Measurements from ENCODE around the gene IL1RAPL2.

Gene IL1RAPL2

GRCh38 chrX:105515561-105515960, 949.6 kb downstream of the IL1RAPL2 start:
- TF ChIP-seq EZH2 (IDR thresholded peaks at IDR 0.05) (no peak), FOXP2 (optimal IDR thresholded peaks at IDR 0.05; ENCODE audit: control extremely low read depth, extremely low read length, insufficient read depth) (no peak)
- Histone ChIP-seq H3K9me3 (ENCODE audit: low read depth, low read length) (no peaks in the 10 kb centered on the region), H3K9ac (ENCODE audit: insufficient read length) (no peak overlapping the region), H3K36me3 (ENCODE audit: insufficient read depth, low read length) (no peaks in the 10 kb centered on the region), H3K27ac (no peak overlapping the region), H3K4me3 (no peak overlapping the region)
- no peak for DNase-seq (ENCODE audit: low read depth, low spot score)

- Histone ChIP-seq H3K36me3 (ENCODE audit: insufficient read depth, low read length) (no peaks in the 10 kb centered on the region), H3K4me3 (no peak overlapping the region), H3K27ac (no peak overlapping the region), H3K9ac (ENCODE audit: insufficient read length) (no peak overlapping the region), H3K9me3 (ENCODE audit: low read depth, low read length) (no peaks in the 10 kb centered on the region)
- no peak for DNase-seq (ENCODE audit: low read depth, low spot score)
- TF ChIP-seq POLR2AphosphoS5 (IDR thresholded peaks at IDR 0.05; ENCODE audit: borderline replicate concordance, low read depth, low read length) (no peak), FOXP2 (optimal IDR thresholded peaks at IDR 0.05; ENCODE audit: control extremely low read depth, extremely low read length, insufficient read depth) (no peak), EZH2 (IDR thresholded peaks at IDR 0.05) (no peak)
Measured at GRCh38 chrX:105526431-105526830, 960.4 kb downstream of the IL1RAPL2 start.

- no peaks in the 10 kb centered on the region for H3K36me3 ChIP-seq (ENCODE audit: insufficient read depth, low read length)
- no peaks in the 10 kb centered on the region for H3K9me3 ChIP-seq (ENCODE audit: low read depth, low read length)
- H3K9ac ChIP-seq (ENCODE audit: insufficient read length) = no peak overlapping the region
- TF ChIP-seq FOXP2 (optimal IDR thresholded peaks at IDR 0.05; ENCODE audit: control extremely low read depth, extremely low read length, insufficient read depth) (no peak), POLR2AphosphoS5 (IDR thresholded peaks at IDR 0.05; ENCODE audit: borderline replicate concordance, low read depth, low read length) (no peak), EZH2 (IDR thresholded peaks at IDR 0.05) (no peak)
- no peak overlapping the region for H3K27ac ChIP-seq
- H3K4me3 ChIP-seq = no peak overlapping the region
- no peak for DNase-seq (ENCODE audit: low read depth, low spot score)
Measured at GRCh38 chrX:105527759-105528158, 961.8 kb downstream of the IL1RAPL2 start.

GRCh38 chrX:105533951-105534350, 968.0 kb downstream of the IL1RAPL2 start:
- Histone ChIP-seq H3K9me3 (ENCODE audit: low read depth, low read length) (no peaks in the 10 kb centered on the region), H3K4me3 (no peak overlapping the region), H3K27ac (no peak overlapping the region), H3K9ac (ENCODE audit: insufficient read length) (no peak overlapping the region), H3K36me3 (ENCODE audit: insufficient read depth, low read length) (no peaks in the 10 kb centered on the region)
- no peak for TF ChIP-seq EZH2 (IDR thresholded peaks at IDR 0.05)
- TF ChIP-seq POLR2AphosphoS5 (IDR thresholded peaks at IDR 0.05; ENCODE audit: borderline replicate concordance, low read depth, low read length) = no peak
- TF ChIP-seq FOXP2 (optimal IDR thresholded peaks at IDR 0.05; ENCODE audit: control extremely low read depth, extremely low read length, insufficient read depth) = no peak
- no peak for DNase-seq (ENCODE audit: low read depth, low spot score)

GRCh38 chrX:105543283-105543682, 977.3 kb downstream of the IL1RAPL2 start:
- no peaks in the 10 kb centered on the region for H3K36me3 ChIP-seq (ENCODE audit: insufficient read depth, low read length)
- no peak for DNase-seq (ENCODE audit: low read depth, low spot score)
- no peak for TF ChIP-seq EZH2 (IDR thresholded peaks at IDR 0.05)
- no peak for TF ChIP-seq POLR2AphosphoS5 (IDR thresholded peaks at IDR 0.05; ENCODE audit: borderline replicate concordance, low read depth, low read length)
- TF ChIP-seq FOXP2 (optimal IDR thresholded peaks at IDR 0.05; ENCODE audit: control extremely low read depth, extremely low read length, insufficient read depth) = no peak
- H3K4me3 ChIP-seq = no peak overlapping the region
- no peak overlapping the region for H3K9ac ChIP-seq (ENCODE audit: insufficient read length)
- H3K9me3 ChIP-seq (ENCODE audit: low read depth, low read length) = no peaks in the 10 kb centered on the region
- H3K27ac ChIP-seq = no peak overlapping the region

GRCh38 chrX:105550043-105550663, 984.2 kb downstream of the IL1RAPL2 start:
- TF ChIP-seq POLR2AphosphoS5 (IDR thresholded peaks at IDR 0.05; ENCODE audit: borderline replicate concordance, low read depth, low read length) (no peak), EZH2 (IDR thresholded peaks at IDR 0.05) (no peak), FOXP2 (optimal IDR thresholded peaks at IDR 0.05; ENCODE audit: control extremely low read depth, extremely low read length, insufficient read depth) (no peak)
- H3K36me3 ChIP-seq (ENCODE audit: insufficient read depth, low read length) = no peaks in the 10 kb centered on the region
- H3K4me3 ChIP-seq = no peak overlapping the region
- no peak for DNase-seq (ENCODE audit: low read depth, low spot score)
- H3K9me3 ChIP-seq (ENCODE audit: low read depth, low read length) = no peaks in the 10 kb centered on the region
- H3K9ac ChIP-seq (ENCODE audit: insufficient read length) = no peak overlapping the region
- H3K27ac ChIP-seq = no peak overlapping the region

GRCh38 chrX:105552395-105552794, 986.4 kb downstream of the IL1RAPL2 start:
- no peak for DNase-seq (ENCODE audit: low read depth, low spot score)
- no peak overlapping the region for H3K27ac ChIP-seq
- no peak for TF ChIP-seq FOXP2 (optimal IDR thresholded peaks at IDR 0.05; ENCODE audit: control extremely low read depth, extremely low read length, insufficient read depth)
- TF ChIP-seq EZH2 (IDR thresholded peaks at IDR 0.05) = no peak
- no peak for TF ChIP-seq POLR2AphosphoS5 (IDR thresholded peaks at IDR 0.05; ENCODE audit: borderline replicate concordance, low read depth, low read length)
- no peaks in the 10 kb centered on the region for H3K36me3 ChIP-seq (ENCODE audit: insufficient read depth, low read length)
- no peak overlapping the region for H3K4me3 ChIP-seq
- H3K9ac ChIP-seq (ENCODE audit: insufficient read length) = no peak overlapping the region
- no peaks in the 10 kb centered on the region for H3K9me3 ChIP-seq (ENCODE audit: low read depth, low read length)

- no peaks in the 10 kb centered on the region for H3K36me3 ChIP-seq (ENCODE audit: insufficient read depth, low read length)
- TF ChIP-seq POLR2AphosphoS5 (IDR thresholded peaks at IDR 0.05; ENCODE audit: borderline replicate concordance, low read depth, low read length) (no peak), FOXP2 (optimal IDR thresholded peaks at IDR 0.05; ENCODE audit: control extremely low read depth, extremely low read length, insufficient read depth) (no peak), EZH2 (IDR thresholded peaks at IDR 0.05) (no peak)
- no peaks in the 10 kb centered on the region for H3K9me3 ChIP-seq (ENCODE audit: low read depth, low read length)
- H3K9ac ChIP-seq (ENCODE audit: insufficient read length) = no peak overlapping the region
- no peak for DNase-seq (ENCODE audit: low read depth, low spot score)
- H3K27ac ChIP-seq = no peak overlapping the region
- no peak overlapping the region for H3K4me3 ChIP-seq
Measured at GRCh38 chrX:105553118-105553517, 987.1 kb downstream of the IL1RAPL2 start.

- Histone ChIP-seq H3K36me3 (ENCODE audit: insufficient read depth, low read length) (no peaks in the 10 kb centered on the region), H3K27ac (no peak overlapping the region), H3K9ac (ENCODE audit: insufficient read length) (no peak overlapping the region), H3K4me3 (no peak overlapping the region), H3K9me3 (ENCODE audit: low read depth, low read length) (no peaks in the 10 kb centered on the region)
- DNase-seq (ENCODE audit: low read depth, low spot score) = no peak
- no peak for TF ChIP-seq FOXP2 (optimal IDR thresholded peaks at IDR 0.05; ENCODE audit: control extremely low read depth, extremely low read length, insufficient read depth)
- TF ChIP-seq EZH2 (IDR thresholded peaks at IDR 0.05) = no peak
- TF ChIP-seq POLR2AphosphoS5 (IDR thresholded peaks at IDR 0.05; ENCODE audit: borderline replicate concordance, low read depth, low read length) = no peak
Measured at GRCh38 chrX:105564501-105564900, 998.5 kb downstream of the IL1RAPL2 start.
